ENCODE results near the gene CYB5R4. TPM values are rescaled to one million over a fixed set of nuclear protein-coding genes. Genes with fewer than 3 reads are reported as not detected.
A peak's percentile ranks its signal among the peaks of the same experiment; 100 is the strongest.
"Not testable (repeated sequence)": the region's sequence is repeated elsewhere in the genome, so short reads cannot be mapped to it uniquely, and the experiment has no call there.

The CYB5R4 gene
- total RNA-seq, 1 donor from 2014 or later = 13.9 TPM

- intact Hi-C loops (cut with micrococcal nuclease) = no loop called here
- DNase-seq (no peak), ATAC-seq (no peak)
Observed at GRCh38 chr6:83860782-83861495, 1.4 kb downstream of the CYB5R4 start.

- intact Hi-C loops (cut with micrococcal nuclease) = no loop called here
- DNase-seq (no peak), ATAC-seq (no peak)
Observed at GRCh38 chr6:83862776-83863471, 3.4 kb downstream of the CYB5R4 start.

GRCh38 chr6:83867043-83867442 is 7.6 kb downstream of the CYB5R4 start:
- DNase-seq (no peak), ATAC-seq (no peak)
- intact Hi-C loops (cut with micrococcal nuclease) = no loop called here

GRCh38 chr6:83867527-83868161 is 8.2 kb downstream of the CYB5R4 start:
- intact Hi-C loops (cut with micrococcal nuclease) = no loop called here
- ATAC-seq (peak; percentile 54), DNase-seq (peak; percentile 29)

GRCh38 chr6:83868639-83869038 is 9.2 kb downstream of the CYB5R4 start:
- intact Hi-C loops (cut with micrococcal nuclease) = no loop called here
- DNase-seq (no peak), ATAC-seq (no peak)

GRCh38 chr6:83870649-83871048 is 11.2 kb downstream of the CYB5R4 start:
- DNase-seq (no peak), ATAC-seq (no peak)
- intact Hi-C loops (cut with micrococcal nuclease) = no loop called here

GRCh38 chr6:83872386-83873118 is 13.1 kb downstream of the CYB5R4 start:
- intact Hi-C loops (cut with micrococcal nuclease) = no loop called here
- ATAC-seq (no peak), DNase-seq (no peak)

GRCh38 chr6:83873869-83874268 is 14.4 kb downstream of the CYB5R4 start:
- DNase-seq (no peak), ATAC-seq (no peak)
- intact Hi-C loops (cut with micrococcal nuclease) = no loop called here

GRCh38 chr6:83875843-83876242 is 16.4 kb downstream of the CYB5R4 start:
- ATAC-seq = no peak
- intact Hi-C loops (cut with micrococcal nuclease) = no loop called here

GRCh38 chr6:83878902-83879644 is 19.6 kb downstream of the CYB5R4 start:
- DNase-seq = no peak
- no peak for ATAC-seq
- intact Hi-C loops (cut with micrococcal nuclease) = no loop called here

More at GRCh38 chr6:83875843-83876242, 16.4 kb downstream of the CYB5R4 start:
- DNase-seq = no peak

- intact Hi-C loops (cut with micrococcal nuclease) = no loop called here
- no peak for ATAC-seq
- DNase-seq = no peak
Observed at GRCh38 chr6:83879746-83880145, 20.3 kb downstream of the CYB5R4 start.

- intact Hi-C loops (cut with micrococcal nuclease) = no loop called here
- no peak for ATAC-seq
Observed at GRCh38 chr6:83883240-83883639, 23.8 kb downstream of the CYB5R4 start.

GRCh38 chr6:83884523-83884922 is 25.0 kb downstream of the CYB5R4 start:
- DNase-seq (no peak), ATAC-seq (peak; percentile 50)
- intact Hi-C loops (cut with micrococcal nuclease) = loop anchor here (2.0 kb wide), 1 partner anchor 336 kb away; no protein-coding TSS in a partner anchor

More at GRCh38 chr6:83883240-83883639, 23.8 kb downstream of the CYB5R4 start:
- no peak for DNase-seq

- DNase-seq (no peak), ATAC-seq (no peak)
- intact Hi-C loops (cut with micrococcal nuclease) = loop anchor here (2.0 kb wide), 1 partner anchor 335 kb away; no protein-coding TSS in a partner anchor
Observed at GRCh38 chr6:83885984-83886383, 26.5 kb downstream of the CYB5R4 start.

GRCh38 chr6:83889621-83890020 is 30.1 kb downstream of the CYB5R4 start:
- no peak for DNase-seq
- no peak for ATAC-seq
- intact Hi-C loops (cut with micrococcal nuclease) = no loop called here

- DNase-seq = no peak
- intact Hi-C loops (cut with micrococcal nuclease) = no loop called here
- peak; percentile 84 for ATAC-seq
Observed at GRCh38 chr6:83890520-83890919, 31.0 kb downstream of the CYB5R4 start.

- intact Hi-C loops (cut with micrococcal nuclease) = no loop called here
- ATAC-seq (no peak), DNase-seq (no peak)
Observed at GRCh38 chr6:83891586-83891985, 32.1 kb downstream of the CYB5R4 start.

- DNase-seq (no peak), ATAC-seq (no peak)
- intact Hi-C loops (cut with micrococcal nuclease) = no loop called here
Observed at GRCh38 chr6:83893024-83893423, 33.5 kb downstream of the CYB5R4 start.

GRCh38 chr6:83897094-83897493 is 37.6 kb downstream of the CYB5R4 start:
- intact Hi-C loops (cut with micrococcal nuclease); ATAC-seq; DNase-seq: not testable (repeated sequence)
